GM18519 (cell line): ENCODE measurements around the gene PPP1R27.

Experiments
- ATAC-seq: cut with Tn5 transposase; IDR thresholded peaks from one replicate; pipeline ENCODE4 v1.9.1; 2021; ENCODE audit warnings: mild to moderate bottlenecking, moderate library complexity; ENCODE audit not compliant: unreplicated experiment, low FRiP score

PPP1R27 gene

DNA sequence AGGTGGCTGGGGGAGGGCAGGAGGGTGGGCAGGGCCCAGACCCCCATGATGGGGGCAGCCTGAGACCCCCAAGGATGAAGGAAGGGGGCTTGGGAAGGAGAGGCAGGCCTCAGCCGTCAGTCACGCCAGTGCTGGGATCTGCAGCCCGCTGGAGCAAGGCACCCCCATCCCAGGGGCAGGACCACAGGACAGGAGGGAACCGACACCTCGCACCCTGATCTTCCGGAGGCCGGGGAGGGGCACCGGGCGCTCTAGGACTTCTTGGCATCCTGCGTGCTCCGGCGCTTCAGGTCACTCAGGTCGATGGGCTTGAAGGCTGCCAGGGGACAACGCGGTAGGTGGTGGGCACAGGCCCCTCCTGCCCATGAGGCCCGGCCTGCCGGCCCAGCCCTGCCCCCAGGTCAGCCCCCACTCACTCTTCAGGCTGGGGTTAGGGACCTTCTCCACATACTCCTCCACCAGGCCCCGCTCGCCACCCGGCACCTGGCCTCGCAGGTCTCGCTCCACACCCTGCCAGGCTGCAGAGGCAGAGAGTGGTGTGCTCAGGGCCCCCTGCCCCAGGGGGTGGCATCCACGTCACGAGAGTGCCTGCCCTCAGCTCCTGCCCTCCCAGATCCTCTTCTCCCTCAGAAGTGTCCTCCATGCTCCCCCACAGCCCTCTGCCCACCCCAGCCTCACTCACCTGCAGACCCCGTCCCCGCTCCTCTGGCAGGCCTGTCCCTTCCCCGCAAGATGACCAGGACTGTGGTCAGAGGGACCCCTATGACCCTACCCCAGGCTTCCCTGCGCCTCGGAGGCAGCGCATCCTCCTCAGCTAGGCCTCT is 11.6 kb downstream of the PPP1R27 start:
- no peak for ATAC-seq

DNA sequence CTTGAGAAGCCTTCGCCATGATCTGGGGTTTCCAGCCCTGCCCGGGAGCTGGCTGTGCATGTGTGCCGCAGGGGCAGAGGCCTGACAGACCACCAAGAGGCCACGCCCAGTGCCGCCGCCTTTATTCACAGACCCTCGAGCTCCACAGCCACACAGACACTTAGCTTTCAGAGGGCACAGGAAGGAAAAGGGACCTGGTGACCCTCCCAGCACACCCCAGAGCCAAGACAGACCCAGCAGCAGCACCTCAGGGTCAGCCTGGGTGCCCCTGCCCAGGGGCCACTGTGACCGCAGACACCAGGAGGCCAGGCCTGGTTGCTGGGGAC is 12.6 kb downstream of the PPP1R27 start:
- ATAC-seq, result no peak

DNA sequence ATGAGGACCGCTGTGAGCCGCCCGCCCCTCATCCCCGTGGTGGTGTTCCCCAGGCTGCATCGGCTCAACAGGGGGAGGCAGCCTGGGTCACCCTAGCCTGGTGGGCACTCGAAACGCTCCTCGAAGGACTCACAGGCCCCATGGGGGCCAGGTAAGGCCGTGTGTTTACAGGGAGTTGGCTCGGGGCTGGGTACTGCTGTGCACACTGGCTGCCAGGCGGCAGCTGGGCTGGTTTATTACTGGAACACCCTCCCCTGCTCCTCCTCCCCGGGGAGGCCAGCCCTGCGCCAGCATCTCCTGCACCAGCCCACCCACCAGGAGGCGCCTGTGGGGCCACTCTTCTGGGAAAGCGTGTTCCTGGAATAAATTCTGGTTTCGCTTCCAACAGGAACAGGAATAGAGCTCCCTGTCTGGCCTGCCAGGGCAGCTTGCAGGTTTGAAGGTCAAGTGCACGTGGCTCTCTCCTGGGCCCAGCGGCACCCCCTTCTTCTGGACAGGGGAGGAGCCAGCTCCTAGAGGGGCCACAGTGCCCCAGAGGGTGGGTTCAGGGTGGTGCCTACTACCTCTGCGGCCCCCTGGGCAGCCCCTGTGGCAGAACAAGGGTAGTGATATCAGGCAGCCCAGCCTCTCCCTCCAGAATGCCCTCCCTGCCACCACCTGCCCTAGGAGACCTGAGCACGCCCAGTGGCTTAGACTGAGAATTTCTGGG is 13.1 kb downstream of the PPP1R27 start:
- ATAC-seq, result no peak

DNA sequence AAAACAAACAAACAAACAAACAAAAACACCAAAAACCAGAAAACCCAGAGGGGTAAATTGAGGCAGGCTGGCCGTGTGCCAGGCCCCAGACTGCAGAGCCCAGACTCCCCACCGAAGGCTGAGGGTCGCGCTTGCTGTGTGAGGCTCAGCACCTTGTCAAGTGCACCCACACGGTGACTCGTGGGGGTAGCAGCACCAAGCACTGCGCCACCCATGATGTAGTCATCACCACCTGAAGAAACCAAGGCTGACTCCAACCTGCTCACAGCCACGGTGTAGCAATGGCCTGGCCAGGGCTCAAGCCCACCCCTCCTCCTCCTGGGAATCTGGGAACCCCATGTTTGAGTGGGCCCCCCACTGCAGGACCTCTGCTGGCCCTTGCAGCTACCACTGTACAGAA is 13.7 kb downstream of the PPP1R27 start:
- no peak for ATAC-seq

DNA sequence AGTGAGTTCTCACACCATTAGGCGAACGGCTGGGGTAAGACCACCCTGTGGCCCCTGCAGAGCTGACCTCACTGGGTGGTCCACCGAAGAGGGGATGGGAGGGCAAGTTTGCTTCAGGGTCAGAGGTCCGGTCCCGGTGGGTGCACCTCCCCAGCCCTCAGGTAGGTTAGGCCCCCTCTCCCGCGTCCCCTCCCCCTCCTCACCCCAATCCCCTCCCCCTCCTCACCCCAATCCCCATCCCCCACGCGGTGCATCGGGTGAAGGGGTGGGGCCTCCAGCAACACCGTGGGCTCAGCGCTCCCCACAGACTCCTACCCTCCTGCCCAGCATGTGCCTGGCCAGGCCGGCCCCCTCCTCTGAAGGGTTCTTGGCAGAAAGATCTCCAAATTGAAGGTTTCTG is 15.1 kb downstream of the PPP1R27 start:
- no peak for ATAC-seq

DNA sequence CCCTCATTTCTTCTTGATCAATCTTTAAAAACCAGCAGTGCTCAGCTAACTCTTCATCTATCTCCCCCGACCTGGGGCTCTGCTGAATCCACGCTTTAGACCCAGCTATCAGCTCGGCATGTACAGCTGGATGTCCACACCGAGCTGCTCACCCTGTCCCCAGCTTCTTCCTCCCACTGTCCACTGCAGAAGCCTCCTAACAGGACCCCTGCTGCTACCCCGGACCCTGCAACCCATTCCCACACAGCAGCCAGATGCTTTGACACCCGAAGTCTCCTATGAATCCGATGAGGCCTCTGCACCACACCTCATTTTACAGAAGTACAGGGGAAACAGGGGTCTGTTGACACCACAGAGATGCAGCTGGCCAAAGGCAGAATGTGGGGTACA is 17.1 kb downstream of the PPP1R27 start:
- no peak for ATAC-seq

DNA sequence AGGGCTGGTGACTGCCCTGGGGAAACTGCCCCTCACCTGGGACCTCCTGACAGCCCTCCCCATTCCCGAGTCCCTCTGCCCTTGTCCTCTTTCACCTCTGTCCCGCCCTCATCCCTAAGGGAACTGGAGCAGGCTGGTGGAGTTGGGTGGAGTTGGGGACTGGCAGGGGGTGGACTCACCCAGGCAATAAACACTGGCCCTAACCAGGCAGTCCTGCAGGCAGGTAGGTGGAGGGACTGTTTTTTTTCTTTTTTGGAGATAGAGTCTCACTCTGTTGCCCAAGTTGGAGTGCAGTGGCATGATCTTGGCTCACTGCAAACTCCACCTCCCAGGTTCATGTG is 19.2 kb downstream of the PPP1R27 start:
- no peak for ATAC-seq

DNA sequence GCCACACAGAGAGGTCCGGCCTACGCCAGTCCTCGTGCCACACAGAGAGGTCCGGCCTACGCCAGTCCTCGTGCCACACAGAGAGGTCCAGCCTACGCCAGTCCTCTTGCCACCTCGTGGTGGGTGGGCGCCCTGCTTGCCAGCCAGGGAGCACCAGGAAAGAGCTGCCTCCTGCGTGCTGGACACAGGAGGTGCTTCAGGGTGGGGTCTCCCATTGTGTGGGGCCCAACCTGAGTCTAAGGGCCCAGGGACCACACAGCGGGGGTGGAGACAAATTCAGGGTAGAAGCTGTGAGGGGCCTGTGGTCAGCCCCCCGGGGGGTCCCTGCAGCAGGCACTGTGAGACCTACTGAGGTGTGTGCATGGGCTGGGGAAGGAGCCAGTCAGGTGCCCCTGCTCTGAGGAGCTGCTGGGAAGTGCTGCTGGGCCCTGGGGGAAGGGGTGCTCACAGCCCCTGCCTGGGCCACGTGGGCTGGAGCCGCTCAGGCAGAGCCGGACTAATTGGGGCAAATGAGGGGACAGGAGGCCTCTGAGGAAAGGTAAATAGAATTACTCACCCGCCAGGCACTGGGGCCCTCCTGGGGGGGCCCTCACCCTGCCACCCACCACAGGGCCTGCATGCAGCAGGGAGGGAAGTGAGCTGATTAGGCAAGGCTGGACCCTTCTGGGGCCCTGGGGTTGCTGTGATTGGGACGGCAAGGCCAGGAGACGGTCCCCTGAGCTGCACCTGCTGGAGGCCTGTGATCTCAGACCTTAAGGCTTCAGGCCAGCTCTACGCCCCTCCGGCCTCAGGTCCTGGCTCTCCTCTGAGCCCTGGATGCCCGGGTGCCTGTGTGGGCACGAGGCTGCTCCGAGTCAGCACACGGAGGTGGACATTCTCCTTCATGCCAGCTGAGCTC is 19.9 kb downstream of the PPP1R27 start:
- no peak for ATAC-seq

DNA sequence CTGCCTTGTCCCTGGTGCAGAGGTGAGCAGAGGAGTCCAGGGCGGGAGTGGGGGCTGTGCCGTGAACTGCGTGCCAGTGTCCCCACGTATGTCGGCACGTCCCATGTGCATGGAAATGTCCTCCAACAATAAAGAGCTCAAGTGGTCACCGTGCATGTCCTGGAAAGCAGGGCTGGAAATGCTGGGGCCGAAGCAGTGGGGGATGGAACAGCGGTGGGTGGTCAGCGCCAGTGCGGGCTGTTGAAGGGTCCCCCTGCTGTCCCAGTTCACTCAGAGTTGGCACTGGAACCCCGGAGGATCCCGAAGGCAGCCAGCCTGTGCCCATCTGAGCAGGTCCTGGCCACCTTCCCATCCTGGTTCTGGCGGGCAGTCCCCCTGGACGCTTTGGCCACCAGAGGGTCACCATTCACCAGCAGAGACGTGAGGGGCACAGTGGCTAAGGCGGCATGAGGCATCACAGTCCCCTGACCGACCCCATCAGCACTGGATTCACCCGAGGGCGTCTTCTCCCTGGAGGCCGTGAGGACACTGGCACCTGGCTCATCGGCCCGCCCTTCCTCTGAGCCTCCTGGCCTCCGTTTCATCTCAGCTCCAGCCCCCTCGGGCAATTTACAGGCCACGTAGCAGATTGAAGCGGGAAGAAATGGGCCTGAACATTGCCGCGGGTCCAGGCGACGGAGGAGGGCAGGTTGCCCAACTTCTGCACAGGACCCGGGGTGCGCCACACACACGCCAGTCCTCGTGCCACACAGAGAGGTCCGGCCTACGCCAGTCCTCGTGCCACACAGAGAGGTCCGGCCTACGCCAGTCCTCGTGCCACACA is 20.8 kb downstream of the PPP1R27 start:
- ATAC-seq, result no peak

DNA sequence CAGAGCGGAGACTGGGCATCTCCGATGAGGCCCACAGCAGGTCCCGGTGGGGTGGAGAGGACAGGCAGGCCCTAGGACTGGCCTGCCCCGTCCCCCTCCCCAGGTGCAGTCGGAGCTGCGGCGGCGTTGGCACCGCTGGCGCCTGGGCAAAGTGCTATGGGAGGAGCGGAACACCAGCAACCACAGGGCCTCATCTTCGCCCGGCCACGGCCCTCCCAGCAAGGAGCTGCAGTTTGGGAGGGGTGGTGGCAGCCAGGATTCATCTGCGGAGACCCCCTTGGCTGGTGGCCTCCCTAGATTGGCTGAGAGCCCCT is 21.5 kb downstream of the PPP1R27 start:
- no peak for ATAC-seq

DNA sequence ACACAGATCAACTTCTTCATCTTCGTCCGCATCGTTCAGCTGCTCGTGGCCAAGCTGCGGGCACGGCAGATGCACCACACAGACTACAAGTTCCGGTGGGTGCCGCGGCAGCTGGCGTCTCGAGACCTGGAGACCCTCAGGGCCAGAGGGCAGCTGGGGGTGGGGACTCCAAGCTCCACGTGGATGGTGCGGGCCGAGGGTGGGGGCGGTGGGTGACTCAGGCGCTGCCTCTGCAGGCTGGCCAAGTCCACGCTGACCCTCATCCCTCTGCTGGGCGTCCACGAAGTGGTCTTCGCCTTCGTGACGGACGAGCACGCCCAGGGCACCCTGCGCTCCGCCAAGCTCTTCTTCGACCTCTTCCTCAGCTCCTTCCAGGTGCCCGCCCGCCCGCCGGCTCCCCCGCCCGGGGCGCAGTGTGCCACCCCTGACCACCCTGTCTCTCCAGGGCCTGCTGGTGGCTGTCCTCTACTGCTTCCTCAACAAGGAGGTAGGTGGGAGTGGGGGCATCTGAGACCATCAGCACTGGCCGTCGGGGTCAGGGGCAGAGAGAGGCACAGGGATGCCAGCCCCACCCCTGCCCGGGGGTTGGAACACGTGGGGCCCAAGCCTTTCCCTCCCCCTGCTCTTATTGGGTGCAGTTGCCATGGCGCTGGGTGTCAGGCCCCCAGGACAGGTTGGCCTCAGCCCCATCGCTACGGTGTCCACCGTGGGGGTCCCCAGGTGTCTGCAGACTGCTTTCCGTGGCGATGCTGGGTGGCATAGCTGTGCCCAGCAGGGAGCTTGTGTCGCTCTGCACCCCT is 22.1 kb downstream of the PPP1R27 start:
- ATAC-seq, result no peak

DNA sequence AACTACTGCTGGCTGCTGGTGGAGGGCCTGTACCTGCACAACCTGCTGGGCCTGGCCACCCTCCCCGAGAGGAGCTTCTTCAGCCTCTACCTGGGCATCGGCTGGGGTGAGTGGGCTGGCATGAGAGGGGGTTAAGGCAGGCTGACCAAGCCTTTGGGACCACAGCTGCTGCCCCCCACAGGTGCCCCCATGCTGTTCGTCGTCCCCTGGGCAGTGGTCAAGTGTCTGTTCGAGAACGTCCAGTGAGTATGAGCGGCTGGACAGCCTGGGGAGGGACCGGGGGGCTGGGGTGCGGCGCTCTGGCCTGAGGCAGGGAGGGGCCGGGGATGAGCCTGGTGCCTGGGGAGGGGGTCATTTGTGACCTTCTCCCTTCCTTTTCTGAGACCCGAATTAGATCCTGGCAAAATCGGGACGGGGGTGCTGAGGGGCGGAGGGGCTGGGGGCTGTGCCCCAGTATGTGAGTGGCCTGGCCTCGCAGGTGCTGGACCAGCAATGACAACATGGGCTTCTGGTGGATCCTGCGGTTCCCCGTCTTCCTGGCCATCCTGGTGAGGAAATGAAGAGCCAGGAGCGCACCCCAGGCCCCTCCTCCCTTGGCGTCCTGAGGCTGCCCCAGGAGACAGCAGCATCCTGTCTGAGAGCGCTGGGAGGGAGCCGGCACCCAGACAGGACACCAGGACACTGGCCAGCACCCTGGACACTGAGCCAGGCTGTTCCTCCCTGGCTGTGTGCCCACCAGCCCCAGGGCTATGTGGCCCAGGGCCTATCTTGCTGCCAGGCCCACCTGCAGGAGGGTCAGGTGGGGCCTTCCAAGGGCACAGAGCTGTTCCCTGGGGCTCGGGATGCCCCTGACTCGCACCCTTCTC is 22.9 kb downstream of the PPP1R27 start:
- ATAC-seq, result no peak

DNA sequence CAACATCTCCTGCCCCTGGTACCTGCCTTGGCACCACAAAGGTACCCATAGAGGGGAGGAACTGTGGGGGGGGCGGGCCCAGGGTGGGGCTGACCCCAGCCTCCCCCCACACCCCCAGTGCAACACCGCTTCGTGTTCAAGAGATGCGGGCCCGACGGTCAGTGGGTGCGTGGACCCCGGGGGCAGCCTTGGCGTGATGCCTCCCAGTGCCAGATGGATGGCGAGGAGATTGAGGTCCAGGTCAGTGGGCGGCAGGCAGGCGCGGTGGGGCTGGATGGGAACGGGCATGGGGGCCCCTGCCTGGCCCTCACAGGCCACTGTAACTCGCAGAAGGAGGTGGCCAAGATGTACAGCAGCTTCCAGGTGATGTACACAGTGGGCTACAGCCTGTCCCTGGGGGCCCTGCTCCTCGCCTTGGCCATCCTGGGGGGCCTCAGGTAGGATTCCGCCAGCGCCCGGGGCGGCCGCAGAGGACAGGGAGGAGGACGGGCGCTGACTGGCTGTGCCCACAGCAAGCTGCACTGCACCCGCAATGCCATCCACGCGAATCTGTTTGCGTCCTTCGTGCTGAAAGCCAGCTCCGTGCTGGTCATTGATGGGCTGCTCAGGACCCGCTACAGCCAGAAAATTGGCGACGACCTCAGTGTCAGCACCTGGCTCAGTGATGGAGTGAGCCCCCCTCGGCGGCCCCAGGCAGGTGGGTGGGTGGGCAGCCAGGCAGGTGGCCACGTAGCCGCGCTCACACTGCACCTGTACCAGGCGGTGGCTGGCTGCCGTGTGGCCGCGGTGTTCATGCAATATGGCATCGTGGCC is 23.8 kb downstream of the PPP1R27 start:
- ATAC-seq, result no peak

DNA sequence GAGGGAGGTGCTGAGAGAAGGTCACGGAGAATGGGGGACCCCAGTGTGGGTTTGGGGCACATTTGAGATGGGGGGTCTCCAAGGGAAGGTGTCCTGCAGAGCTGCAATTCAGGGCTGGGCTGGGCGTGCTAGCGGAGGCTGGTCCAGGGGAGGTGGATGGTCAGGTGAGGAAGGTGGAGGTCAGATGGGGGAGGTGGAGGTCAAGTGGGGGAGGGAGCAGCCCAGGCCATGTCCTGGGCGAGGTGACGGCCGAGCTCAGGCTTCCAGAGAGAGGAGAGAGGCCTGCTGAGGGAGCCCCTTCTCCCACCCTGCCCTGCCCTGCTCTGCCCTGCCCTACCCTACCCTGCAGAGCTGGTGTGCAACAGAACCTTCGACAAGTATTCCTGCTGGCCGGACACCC is 24.4 kb downstream of the PPP1R27 start:
- no peak for ATAC-seq

DNA sequence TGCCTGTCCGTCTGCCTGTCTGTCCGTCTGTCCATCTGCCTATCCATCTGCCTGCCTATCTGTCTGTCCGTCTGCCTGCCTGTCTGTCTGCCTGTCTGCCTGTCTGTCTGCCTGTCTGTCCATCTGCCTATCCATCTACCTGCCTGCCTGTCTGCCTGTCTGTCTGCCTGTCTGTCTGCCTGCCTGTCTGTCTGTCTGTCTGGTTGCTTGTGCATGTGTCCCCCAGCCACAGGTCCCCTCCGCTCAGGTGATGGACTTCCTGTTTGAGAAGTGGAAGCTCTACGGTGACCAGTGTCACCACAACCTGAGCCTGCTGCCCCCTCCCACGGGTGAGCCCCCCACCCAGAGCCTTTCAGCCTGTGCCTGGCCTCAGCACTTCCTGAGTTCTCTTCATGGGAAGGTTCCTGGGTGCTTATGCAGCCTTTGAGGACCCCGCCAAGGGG is 25.3 kb downstream of the PPP1R27 start:
- ATAC-seq, result no peak

DNA sequence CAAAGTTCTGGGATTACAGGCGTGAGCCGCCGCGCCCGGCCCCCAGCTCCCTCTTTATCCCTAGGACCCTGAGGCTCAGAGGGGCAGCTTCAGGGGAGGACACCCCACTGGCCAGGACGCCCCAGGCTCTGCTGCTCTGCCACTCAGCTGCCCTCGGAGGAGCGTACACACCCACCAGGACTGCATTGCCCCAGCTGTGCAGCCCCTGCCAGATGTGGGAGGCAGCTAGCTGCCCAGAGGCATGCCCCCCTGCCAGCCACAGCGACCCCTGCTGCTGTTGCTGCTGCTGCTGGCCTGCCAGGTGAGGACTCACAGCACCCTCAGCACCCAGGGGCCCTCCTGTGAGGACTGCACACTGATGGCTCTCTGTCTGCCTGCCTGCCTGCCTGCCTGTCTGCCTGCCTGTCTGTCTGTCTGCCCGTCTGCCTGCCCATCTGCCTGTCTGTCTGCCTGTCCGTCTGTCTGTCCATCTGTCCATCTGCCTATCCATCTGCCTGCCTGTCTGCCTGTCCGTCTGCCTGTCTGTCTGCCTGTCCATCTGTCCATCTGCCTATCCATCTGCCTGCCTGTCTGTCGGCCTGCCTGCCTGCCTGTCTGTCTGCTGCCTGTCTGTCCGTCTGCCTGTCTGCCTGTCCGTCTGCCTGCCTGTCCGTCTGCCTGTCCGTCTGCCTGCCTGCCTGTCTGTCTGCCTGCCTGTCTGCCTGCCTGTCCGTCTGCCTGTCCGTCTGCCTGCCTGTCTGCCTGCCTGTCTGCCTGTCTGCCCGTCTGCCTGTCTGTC is 25.9 kb downstream of the PPP1R27 start:
- ATAC-seq, result no peak

DNA sequence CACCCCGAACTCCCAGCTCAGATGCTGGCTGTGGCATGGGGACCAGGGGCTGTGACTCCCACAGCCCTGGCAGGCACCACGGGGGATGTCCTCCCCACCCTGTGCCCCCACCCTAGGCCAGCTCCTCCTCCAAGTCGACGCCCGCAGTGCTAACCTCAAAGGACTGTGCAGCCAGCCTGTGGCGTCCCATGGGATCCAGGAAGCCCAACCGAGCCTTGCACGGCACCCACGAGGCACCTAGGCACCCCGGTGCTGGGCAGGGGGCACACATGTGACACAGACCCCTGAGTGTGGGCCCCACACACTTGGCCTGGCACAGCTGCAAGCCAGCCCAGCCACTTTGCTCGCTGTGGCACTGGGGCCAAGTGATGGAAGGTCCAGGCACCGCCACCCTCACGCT is 27.0 kb downstream of the PPP1R27 start:
- no peak for ATAC-seq
